Activated T-cell treated with anti-CD3 and anti-CD28 coated beads for 4 hours (primary cell): ENCODE data around the gene PA2G4.
A peak's percentile ranks its signal among the peaks of the same experiment; 100 is the strongest.

Source experiments
- DNase-seq: peaks from one replicate; pipeline ENCODE4 v3.0.0-alpha.2; 2020

The PA2G4 gene

DNA sequence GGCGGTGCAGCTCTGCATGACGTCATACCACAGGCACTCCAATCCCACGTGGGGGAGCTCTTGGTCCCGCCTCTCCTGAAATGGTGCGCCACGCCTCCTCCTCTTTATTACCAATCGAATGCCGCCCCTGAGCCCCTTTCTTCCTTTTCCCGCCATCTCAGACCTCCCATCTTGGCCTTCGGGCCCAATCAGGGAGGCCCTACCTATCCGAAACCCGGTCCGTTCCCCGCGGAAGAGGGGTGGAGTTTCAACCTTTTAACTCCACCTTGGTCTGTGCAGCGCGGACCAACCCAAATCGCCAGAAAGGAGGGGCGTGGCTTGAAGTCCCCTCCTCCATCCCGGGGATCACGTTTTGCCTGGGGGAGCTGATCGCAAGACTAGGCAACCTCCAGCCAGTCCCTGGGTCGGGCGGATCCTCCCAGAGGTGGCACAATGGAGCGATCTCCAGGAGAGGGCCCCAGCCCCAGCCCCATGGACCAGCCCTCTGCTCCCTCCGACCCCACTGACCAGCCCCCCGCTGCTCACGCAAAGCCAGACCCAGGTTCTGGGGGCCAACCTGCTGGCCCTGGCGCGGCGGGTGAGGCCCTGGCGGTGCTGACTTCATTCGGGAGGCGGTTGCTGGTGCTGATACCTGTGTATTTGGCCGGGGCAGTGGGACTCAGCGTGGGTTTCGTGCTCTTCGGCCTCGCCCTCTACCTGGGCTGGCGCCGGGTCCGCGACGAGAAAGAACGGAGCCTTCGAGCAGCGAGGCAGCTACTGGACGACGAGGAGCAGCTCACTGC, 23.7 kb downstream of the PA2G4 start, which contains the start of gene ESYT1:
Gene ESYT1 (plus strand): TSS at position 380 of the 782 bp plus-strand sequence. CDS start 53 bp downstream, at position 433.
- peak; percentile 94 for DNase-seq

DNA sequence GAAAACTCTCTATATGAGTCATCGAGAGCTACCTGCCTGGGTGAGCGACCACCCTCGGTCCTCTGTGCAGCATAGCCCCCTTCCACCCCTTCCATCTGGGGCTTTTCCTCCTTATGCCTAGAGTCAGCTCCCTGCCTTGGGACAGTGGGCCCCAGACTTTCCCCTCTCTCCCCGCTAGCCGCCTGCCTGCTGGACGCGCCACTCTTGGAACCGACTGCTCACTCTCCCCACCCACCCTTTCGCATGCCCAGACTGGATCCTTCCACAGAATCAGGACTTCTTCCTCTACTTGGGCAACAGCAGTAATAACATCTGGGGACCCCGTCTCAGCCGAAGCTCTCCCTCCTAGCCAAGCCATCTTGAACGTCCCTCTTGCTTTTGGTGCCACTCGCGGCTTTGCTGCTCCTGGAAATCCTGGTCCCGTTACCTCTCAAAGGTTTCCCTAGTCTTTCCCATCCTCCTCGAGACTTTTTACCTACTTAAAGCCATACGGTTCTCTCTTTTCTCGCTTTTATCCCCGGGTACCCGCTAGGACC, 24.4 kb downstream of the PA2G4 start:
- no peak for DNase-seq

DNA sequence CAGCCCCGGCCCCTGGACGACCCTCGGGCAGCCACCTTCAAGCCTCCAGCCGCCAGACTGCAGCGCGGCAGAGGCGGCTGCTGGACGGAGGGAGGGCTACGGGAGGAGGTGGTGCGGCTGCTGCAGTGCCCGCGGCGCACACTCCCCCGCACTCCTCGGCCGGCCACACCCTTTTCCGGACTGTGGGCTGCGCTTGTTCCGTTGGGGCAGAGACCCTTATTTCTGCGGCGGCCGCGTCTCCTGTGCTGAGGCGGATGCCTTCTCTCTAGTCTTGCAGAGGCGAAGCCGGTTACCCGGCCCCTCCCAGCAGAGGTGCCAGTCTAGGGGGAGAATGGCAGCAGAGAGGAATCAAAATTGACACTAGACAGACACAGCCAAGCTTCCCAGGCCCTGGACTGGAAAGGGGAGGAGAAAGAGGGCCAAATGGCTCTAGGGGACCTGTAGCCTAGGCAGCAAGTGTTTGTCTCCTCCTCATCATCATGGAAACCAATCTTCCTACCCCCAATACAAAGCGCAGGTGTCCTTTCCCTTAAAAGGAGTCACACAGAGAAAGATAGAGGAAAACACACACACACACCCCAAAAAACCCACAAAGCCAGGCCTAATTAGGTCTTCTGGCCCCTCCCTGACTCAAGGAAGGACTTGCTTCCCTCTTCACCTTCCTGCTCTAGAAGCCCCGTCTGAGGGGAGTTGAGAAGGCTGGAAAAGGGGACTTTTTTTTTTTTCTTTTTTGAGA, 25.0 kb downstream of the PA2G4 start:
- peak; percentile 48 for DNase-seq

DNA sequence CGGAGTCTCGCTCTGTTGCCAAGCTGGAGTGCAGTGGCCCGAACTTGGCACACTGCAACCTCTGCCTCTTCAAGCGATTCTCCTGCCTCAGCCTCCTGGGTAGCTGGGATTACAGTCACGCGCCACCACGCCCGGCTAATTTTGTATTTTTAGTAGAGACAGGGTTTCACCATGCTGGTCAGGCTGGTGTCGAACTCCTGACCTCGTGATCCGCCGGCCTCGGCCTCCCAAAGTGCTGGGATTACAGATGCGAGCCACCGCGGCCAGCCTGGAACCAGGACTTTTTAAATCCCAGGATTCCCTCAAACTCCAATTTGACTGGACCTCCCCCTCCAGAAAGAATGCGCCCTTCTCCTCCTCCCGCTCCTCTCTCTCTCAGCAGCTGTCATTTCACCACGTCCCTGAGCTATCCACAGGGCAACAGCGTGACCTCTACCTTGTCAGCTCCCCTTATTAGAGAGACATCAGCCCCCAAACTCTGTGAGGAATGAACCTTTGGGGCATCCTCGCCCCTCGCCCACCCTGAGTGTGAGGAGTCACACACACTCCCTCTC, 25.7 kb downstream of the PA2G4 start:
- DNase-seq = no peak

DNA sequence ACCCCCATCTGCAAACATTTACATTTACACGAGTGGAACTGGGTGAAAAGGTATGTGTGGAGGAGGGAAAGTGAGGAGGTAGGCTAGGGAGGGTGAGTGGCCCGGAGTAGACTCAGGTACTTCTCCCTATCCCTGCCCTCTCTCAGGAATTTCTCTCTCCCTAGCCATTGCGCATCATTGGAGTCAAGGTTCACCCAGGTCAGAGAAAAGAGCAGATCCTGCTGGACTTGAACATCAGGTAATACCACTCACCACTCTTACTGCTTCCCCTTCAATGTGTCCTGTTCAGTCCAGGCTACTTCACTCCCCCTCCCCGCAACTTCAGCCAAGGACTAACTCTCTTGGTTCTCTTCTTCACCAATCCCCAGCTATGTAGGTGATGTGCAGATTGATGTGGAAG, 26.5 kb downstream of the PA2G4 start:
- no peak for DNase-seq

DNA sequence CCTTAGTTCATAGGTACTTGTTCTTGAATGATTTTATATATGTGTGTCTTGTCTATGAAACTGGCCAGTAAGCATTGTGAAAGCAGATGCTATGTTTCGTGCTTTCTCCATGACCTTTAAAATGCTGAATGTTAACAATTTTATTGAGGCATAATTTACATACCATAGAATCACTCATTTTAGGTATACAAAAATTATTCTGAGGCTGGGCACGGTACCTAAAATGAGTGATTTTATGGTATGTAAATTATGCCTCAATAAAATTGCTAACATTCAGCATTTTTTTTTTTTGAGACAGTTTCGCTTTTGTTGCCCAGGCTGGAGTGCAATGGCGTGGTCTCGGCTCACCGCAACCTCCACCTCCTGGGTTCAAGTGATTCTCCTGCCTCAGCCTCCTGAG, 30.5 kb downstream of the PA2G4 start:
- no peak for DNase-seq

DNA sequence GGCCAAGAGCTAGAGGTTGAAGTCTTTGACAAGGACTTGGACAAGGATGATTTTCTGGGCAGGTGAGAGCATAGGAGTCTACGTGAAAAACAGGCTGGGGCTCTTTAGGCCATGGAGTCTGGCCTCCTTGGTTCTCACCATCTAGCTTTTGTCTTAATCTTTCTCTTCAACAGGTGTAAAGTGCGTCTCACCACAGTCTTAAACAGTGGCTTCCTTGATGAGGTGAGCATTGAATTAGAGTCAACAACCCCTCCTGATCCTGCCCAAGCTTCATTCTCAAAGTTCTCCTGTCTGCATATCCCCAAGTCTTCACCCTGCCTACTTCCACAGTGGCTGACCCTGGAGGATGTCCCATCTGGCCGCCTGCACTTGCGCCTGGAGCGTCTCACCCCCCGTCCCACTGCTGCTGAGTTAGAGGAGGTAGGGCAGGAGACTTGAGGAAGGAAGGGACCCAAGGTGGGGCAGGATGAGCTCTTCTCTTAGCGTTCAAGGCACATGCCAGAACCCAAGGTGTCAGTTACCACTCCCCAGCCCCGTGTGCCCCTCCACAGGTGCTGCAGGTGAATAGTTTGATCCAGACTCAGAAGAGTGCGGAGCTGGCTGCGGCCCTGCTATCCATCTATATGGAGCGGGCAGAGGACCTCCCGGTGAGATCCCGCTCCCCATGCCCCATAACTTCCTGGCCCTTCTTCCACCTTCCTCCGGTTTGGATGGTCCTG, 33.7 kb downstream of the PA2G4 start:
- no peak for DNase-seq

DNA sequence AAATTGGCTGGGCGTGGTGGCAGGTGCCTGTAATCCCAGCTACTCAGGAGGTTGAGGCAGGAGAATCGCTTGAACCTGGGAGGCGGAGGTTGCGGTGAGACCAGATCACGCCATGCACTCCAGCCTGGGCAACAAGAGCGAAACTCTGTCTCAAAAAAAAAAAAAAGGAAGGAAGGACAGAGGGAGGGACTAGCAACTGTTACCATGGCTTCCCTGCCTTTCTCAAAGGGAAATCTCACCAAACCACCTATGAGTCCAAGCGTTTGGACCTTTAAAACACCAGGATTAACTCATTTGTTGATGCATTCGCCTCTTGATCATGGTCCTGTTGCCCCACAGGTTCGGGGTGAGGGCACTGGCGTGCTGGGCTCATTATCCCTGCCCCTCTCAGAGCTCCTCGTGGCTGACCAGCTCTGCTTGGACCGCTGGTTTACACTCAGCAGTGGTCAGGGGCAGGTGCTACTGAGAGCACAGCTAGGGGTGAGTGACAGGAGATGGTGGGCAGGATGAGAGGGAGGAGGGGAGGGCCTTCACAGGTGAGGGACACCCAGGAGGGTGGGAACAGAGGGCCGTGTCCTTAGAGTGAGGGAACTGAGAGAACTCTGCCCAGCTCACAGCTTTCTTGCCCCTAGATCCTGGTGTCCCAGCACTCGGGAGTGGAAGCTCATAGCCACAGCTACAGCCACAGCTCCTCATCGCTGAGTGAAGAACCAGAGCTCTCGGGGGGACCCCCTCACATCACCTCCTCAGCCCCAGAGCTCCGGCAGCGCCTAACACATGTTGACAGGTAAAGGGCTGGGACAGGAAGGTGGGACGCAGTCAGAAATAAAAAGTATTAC, 37.8 kb downstream of the PA2G4 start:
- DNase-seq = no peak

DNA sequence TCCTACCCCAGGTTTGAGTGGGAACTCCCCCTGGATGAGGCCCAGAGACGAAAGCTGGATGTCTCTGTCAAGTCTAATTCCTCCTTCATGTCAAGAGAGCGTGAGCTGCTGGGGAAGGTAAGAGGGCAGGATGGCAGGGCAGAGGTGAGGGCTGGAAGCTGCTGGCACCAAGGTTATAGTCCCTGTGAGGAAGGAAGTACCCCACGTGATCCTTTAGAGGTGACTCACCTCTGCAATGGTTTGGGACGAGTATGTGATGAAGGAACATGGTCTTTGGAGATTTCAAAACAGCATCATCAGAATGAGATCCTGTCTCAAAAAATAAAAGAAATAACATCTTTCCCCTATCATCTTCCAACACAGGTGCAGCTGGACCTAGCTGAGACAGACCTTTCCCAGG, 38.9 kb downstream of the PA2G4 start:
- DNase-seq = no peak

DNA sequence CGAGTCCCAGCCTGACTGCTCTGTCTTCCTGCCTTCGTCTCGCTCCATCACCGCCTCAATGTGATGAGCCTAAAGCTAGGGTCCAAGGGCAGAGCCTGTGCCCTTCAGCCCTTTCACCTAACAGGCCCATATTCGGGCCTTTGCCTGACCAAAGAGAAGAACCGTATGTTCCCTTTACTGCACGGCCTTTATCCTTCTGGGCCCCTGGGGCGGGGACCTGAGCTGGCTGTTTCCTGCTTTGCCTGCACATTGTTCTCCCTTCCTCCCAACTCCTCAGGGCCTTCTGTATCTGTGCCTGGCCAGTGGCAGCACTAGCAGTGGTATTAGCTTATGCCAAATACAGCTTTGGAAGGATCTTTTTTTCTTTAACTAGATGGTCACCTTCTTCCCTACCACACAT, 39.5 kb downstream of the PA2G4 start:
- DNase-seq = no peak

DNA sequence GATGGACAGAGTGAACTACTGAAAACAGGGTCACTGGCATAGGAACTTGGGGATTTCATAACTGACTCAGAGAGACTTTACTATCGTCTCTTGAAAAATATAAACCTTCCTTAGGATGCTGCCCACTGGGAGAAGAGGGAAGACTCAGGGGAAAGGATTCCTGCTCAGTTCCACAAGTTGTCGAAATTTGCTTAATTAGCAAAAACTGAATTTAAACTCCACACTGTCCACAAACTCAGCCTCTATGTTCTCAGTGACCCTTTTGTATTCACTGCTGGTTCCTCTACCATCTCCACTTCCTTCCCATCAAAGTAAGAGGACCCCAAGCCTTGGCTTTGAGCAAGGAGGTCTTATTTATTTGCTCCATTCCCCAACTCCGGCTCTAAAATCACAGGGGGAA, 40.9 kb downstream of the PA2G4 start:
- no peak for DNase-seq

DNA sequence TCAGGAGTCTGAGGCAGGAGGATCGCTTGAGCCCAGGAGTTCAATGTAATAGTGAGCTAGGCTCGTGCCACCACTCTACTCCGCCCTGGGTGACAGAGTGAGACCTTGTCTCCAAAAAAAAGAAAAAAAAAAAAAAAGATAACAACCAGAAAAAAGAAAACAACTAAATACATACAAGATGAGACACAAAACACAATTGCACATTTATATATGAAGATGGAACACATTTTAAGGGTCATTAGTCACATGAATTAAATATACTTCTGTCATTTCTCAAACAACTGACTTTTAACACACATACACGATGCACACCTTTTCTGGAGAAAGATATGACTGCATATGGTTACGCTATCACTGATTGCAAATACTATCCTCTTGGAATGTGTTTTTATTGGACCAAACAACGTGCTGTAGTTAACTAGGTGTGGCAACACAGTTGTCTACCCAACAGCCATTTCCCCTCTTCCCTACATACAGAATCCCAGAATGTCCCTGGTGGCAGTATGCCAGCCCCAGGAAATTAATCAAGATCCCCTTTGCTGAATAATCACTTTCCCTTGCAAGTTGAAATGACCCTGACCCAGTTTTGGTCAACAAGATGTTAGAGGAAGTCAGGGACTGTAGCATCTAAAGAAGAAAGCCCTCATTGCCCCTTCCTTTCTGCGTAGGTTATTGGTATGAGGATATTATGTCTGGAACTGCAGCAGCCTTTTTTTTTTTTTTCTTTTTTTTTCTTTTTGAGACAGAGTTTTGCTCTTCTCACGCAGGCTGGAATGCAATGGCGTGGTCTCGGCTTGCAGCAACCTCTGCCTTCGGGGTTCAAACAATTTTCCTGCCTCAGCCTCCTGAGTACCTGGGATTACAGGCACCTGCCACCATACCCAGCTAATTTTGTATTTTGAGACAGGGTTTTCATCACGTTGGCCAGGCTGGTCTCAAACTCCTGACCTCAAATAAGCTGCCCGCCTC, 42.4 kb downstream of the PA2G4 start:
- DNase-seq = no peak

DNA sequence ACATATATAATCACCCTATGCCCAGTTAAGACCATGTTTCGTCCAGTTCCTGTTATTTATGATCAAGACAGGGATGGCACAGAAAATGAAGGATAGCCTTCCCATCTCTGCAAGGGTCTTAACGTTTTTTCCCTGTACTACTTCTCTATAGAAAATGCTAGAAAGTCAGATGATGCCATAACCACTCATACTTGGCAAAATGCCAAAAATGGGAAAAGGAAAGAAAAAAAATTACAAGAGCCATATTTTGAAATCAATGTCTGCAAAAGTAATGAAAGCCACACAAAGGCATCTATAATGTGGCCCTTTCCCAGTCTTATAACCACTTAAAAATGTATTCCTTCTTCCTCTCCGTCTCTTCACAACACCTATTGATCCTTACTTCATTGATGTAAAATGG, 46.2 kb downstream of the PA2G4 start:
- no peak for DNase-seq

DNA sequence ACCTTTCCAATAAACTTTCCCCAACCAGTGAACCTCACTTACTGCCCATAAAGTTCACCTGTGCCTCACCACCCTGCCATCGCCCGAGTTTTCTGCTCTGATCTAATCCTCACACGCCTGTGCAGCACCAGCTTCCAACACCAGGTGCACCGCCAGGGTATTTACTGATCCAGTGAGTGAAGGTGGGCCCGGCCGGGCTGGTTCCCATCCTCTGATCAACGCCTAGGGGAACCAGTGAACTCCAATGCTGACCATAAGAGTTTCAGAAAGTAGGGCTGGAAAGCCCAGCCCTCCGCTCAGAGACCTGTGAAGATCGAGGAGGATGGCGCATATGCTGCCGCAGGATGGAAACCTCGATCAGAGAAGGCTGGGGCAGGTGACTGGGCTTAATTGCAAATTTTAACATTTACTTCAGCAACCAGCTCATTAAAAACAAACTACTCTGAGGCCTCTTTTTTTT, 47.3 kb downstream of the PA2G4 start:
- DNase-seq = peak; percentile 43

DNA sequence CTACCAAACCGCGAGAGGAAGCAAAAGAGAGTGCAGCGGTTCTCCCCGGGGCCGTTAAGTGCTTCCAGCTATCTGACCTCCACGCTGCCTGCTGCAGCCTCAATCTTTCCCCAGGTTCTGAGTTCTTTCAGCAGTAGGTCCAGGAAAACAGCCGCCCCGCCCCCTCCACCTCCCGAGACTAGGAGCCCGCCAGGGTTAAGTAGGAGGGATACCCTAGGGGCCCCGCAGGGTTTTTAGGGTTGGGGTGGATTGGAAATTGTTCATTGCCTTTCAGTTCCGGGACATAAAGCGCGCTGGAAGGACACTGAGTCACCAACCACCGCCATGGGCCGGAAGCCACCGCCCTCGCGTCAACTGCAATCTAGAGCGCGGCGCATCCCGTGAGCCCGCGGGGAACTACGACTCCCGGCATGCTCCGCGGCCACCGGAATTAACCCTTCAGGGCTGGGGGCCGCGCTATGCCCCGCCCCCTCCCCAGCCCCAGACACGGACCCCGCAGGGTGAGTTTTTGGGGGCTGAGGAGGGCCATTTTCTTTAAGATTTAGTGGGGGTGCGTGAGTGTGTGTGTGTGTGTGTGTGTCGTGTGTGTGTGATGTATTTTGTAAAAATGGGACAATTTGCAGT, 47.9 kb downstream of the PA2G4 start, which contains the start of gene MYL6B:
Gene MYL6B (plus strand): TSS at position 456 of the 624 bp plus-strand sequence. CDS start 1,332 bp downstream, outside the sequence.
- peak; percentile 88 for DNase-seq

DNA sequence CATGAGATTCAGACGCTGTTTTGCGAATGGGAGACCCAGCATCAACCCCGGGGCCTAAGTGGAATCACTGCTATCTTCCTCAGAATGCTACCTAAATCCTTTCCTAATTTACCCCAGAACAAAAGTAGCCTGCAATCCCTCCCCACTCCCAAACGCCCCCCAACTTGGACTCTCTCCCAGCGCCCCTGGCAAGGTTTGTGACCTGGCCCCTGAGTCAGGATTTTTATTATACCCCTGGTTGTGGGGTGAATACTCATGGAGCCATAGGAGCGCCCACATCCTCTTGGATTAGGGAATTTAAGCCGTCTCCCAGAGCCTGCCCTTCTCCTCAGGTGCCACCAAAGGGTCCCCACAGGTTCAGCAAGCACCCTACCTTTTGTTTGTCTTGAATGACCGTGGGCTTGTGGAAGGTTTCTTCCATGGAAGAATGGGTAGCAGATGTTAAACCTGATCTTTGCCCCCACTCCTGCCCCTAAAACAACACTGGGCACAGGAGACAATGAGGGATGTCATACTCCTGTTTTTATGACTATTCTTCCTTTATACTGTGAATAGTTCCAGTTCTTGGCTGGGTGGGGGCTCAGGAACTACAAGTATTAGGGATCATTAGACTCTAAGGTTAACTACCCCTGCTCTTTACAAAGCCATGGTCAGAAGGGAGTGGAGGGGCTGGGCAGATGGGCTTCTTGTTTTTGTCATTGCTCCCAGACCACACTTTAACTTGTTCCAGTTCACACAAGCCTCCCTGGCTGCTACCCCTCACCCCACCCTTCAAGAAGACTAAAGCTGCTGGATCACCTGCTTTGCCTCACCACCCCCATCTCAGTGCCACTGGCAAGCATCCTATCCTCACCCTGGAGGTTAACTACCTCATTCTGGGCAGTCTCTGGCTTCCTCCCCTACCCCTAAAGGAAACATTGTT, 48.7 kb downstream of the PA2G4 start:
- DNase-seq = no peak

DNA sequence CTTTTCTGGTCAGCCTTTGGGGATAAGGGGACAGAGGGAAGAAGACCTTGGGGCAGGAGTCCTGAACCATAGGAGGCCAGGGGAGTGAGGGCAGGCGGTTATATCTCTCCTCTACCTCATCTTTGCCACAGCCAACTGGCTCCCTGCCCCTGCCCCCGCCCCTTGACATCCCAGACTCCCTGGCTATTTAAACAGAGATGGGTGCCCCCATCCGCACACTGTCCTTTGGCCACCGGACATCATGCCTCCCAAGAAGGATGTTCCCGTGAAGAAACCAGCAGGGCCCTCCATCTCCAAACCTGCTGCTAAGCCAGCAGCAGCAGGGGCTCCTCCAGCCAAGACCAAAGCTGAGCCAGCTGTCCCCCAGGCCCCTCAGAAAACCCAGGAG, 49.3 kb downstream of the PA2G4 start:
- DNase-seq = no peak

DNA sequence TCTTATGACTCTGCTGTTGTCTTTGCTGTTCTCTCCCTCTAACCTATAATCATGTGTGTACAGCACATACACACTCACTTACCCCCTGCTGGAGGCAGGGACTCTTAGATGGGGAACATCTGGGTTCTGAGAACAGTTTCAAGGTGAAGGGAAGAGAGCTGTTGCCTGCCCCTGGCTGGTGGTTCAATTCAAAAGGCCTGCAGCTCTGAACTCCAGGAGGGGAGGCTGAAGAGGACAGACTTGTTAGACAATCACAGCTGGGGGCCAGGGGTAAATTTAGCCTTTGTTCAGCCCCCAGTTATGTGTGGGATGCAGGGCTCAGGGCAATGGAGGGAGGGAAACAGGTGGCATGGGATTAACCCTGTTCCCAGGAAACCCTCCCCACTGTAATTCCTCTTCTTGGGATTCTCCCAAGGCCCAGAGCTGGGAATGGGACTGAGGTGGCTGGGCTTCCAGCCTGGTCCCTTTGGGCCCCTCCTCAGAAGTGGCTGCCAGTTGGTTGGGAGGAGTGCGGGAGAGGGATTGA, 50.0 kb downstream of the PA2G4 start:
- DNase-seq = no peak

DNA sequence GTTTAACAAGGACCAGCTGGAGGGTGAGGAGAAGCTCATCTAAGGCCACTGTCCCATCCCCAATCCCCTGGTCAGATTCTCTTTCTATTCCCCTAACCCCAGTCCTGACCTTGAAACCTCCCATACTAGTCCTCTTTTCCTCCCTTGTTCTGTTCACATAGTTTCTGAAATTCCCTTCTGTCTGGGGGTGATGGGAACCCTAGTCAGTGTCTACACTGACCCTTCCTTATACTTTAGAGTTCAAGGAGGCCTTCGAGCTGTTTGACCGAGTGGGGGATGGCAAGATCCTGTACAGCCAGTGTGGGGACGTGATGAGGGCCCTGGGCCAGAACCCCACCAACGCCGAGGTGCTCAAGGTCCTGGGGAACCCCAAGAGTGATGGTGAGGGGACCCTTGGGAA, 50.5 kb downstream of the PA2G4 start:
- no peak for DNase-seq
